ENCODE measurements around the gene NUP210. TPM values are rescaled to one million over a fixed set of nuclear protein-coding genes. Genes with fewer than 3 reads are reported as not detected.

NUP210 gene
- polyA plus RNA-seq, 1 of the 3 experiments (the other 2 are of a cell fraction) = 1.8 TPM

DNA sequence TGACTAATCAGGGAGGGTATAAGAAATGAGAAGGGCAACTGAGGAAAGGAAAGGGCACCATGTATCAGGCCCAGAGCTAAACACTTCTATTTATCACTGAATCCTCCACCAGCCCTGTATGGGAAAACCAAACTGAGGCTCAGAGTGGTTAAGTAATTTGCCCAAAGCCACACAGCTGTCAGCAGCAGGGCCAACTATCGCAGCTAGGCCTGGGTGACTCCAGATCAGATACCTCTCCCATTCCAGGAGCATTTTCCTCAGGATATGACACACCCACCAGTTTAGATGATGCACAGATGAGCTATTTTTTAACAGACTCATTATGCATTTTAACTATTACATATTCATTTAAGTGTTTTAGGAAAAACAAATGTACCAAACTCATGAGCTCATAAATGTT lies 14.5 kb downstream of the NUP210 start:
- Histone ChIP-seq H3F3A (replicated peaks; ENCODE audit: insufficient read depth) (no peaks in the 10 kb centered on the region), H3K9ac (no peak overlapping the region), H3K9me2 (no peaks in the 10 kb centered on the region), H3K4me1 (ENCODE audit: control insufficient read depth in 1 of 2, insufficient read depth in 2 of 2, low read depth in 1 of 2, low read length in 1 of 2) (no peaks in the 10 kb centered on the region; a peak in 1 of 4 replicates), H3K9me3 (no peaks in the 10 kb centered on the region), H2AFZ (ENCODE audit: low read depth) (no peak overlapping the region), H3K4me2 (no peak overlapping the region), H3K27ac (ENCODE audit: low read depth in 2 of 2, low read length in 1 of 2) (no peak overlapping the region), H3K4me3 (ENCODE audit: low read depth in 2 of 2, low read length in 1 of 2) (no peak overlapping the region), H3K79me2 (ENCODE audit: insufficient read depth) (no peaks in the 10 kb centered on the region), H4K20me1 (ENCODE audit: insufficient read depth) (no peaks in the 10 kb centered on the region), H3K27me3 (ENCODE audit: insufficient read depth) (no peaks in the 10 kb centered on the region), H3K36me3 (replicated peaks in 1 of 2; ENCODE audit: control insufficient read depth in 1 of 2, insufficient read depth in 2 of 2, low read length in 1 of 2) (no peaks in the 10 kb centered on the region)
- CTCF ChIA-PET = interaction anchor here (0.6 to 1.4 kb wide), 6 partner anchors 15 to 479 kb away, joined by 3 to 7 read pairs (median 3); no protein-coding TSS in a partner anchor
- POLR2A ChIA-PET = no interaction called here
- no peak for DNase-seq
- WGBS (ENCODE audit: low lambda C conversion rate) = 63% methylated on average over 1 of the region's 1 CpG
- no peak for TF ChIP-seq RCOR1 (IDR thresholded peaks at IDR 0.05; ENCODE audit: low read length)
- TF ChIP-seq, protein P1, sequence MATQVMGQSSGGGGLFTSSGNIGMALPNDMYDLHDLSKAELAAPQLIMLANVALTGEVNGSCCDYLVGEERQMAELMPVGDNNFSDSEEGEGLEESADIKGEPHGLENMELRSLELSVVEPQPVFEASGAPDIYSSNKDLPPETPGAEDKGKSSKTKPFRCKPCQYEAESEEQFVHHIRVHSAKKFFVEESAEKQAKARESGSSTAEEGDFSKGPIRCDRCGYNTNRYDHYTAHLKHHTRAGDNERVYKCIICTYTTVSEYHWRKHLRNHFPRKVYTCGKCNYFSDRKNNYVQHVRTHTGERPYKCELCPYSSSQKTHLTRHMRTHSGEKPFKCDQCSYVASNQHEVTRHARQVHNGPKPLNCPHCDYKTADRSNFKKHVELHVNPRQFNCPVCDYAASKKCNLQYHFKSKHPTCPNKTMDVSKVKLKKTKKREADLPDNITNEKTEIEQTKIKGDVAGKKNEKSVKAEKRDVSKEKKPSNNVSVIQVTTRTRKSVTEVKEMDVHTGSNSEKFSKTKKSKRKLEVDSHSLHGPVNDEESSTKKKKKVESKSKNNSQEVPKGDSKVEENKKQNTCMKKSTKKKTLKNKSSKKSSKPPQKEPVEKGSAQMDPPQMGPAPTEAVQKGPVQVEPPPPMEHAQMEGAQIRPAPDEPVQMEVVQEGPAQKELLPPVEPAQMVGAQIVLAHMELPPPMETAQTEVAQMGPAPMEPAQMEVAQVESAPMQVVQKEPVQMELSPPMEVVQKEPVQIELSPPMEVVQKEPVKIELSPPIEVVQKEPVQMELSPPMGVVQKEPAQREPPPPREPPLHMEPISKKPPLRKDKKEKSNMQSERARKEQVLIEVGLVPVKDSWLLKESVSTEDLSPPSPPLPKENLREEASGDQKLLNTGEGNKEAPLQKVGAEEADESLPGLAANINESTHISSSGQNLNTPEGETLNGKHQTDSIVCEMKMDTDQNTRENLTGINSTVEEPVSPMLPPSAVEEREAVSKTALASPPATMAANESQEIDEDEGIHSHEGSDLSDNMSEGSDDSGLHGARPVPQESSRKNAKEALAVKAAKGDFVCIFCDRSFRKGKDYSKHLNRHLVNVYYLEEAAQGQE (IDR thresholded peaks at IDR 0.05; ENCODE audit: low read depth, low read length) = no peak
- TF ChIP-seq FOSL2 (IDR thresholded peaks at IDR 0.05; ENCODE audit: borderline replicate concordance, low read depth) = no peak

DNA sequence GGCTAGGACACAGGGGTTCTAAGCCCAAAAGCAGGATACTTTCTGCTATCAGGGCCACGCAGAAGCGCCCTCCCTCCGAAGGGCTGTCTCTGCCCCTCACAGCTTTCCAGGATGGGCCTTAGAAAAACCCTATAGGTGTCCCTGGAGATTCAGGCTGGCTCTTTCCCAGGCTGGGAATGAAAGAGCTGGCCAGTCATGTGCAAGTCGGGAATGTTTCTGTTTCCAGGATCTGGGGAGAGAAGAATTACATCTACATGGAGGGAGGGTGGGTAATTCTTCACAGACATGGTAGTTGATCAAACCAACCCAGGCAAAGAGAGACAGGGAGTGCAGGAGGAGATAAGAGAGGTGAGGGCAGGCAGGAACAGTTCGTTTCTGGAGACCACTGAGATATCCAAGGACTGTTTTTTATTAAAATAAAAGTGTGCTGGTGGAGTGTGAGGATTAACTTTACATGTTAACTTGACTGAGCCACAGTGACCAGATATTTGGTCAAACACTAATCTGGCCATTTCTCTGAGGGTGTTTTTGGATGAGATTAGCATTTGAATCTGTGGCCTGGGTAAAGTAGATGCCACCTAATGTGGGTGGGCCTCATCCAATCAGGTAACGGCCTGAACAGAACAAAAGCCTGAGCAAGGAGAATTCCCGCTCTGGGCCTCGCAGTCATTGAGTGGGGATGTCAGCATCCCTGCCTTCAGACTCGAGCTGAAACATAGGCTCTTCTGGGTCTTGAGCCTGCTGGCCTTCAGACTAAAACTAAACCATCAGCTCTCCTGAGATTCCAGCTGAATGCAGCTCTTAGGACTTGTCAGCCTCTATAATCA lies 15.3 kb downstream of the NUP210 start:
- ChIA-PET CTCF (interaction anchor here (0.8 to 1.6 kb wide), 6 partner anchors 12 to 313 kb away, joined by 3 to 7 read pairs (median 3); no protein-coding TSS in a partner anchor), POLR2A (no interaction called here)
- TF ChIP-seq EZH2phosphoT487 (IDR thresholded peaks at IDR 0.05; ENCODE audit: borderline replicate concordance, low read depth) (no peak), SMC3 (IDR thresholded peaks at IDR 0.05; ENCODE audit: low read depth, low read length) (no peak), NFIC (IDR thresholded peaks at IDR 0.05; ENCODE audit: borderline replicate concordance) (no peak), RCOR1 (IDR thresholded peaks at IDR 0.05; ENCODE audit: low read length) (no peak), FOXJ3 (CRISPR knock-in tag; IDR thresholded peaks at IDR 0.05) (no peak), MAX (IDR thresholded peaks at IDR 0.05; ENCODE audit: low read depth) (no peak), MEF2A (IDR thresholded peaks at IDR 0.05; ENCODE audit: borderline replicate concordance, low read depth) (no peak), NRF1 (IDR thresholded peaks at IDR 0.05; ENCODE audit: low read depth, low read length) (no peak), GATA2 (CRISPR knock-in tag; IDR thresholded peaks at IDR 0.05) (no peak), SIN3A (IDR thresholded peaks at IDR 0.05; ENCODE audit: borderline replicate concordance, low read depth, low read length) (no peak), POLR2AphosphoS5 (IDR thresholded peaks at IDR 0.05; ENCODE audit: low read depth, low read length) (no peak)
- TF ChIP-seq, protein P2, sequence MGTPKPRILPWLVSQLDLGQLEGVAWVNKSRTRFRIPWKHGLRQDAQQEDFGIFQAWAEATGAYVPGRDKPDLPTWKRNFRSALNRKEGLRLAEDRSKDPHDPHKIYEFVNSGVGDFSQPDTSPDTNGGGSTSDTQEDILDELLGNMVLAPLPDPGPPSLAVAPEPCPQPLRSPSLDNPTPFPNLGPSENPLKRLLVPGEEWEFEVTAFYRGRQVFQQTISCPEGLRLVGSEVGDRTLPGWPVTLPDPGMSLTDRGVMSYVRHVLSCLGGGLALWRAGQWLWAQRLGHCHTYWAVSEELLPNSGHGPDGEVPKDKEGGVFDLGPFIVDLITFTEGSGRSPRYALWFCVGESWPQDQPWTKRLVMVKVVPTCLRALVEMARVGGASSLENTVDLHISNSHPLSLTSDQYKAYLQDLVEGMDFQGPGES (IDR thresholded peaks at IDR 0.05; ENCODE audit: low read depth, low read length) = no peak
- TF ChIP-seq, protein P1 (IDR thresholded peaks at IDR 0.05; ENCODE audit: low read depth, low read length) = no peak
- TF ChIP-seq, protein P3, sequence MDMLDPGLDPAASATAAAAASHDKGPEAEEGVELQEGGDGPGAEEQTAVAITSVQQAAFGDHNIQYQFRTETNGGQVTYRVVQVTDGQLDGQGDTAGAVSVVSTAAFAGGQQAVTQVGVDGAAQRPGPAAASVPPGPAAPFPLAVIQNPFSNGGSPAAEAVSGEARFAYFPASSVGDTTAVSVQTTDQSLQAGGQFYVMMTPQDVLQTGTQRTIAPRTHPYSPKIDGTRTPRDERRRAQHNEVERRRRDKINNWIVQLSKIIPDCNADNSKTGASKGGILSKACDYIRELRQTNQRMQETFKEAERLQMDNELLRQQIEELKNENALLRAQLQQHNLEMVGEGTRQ (IDR thresholded peaks at IDR 0.05; ENCODE audit: borderline replicate concordance, low read depth, low read length) = no peak

More for the DNA sequence above, 15.3 kb downstream of the NUP210 start:
- Histone ChIP-seq H3K4me1 (ENCODE audit: control insufficient read depth in 1 of 2, insufficient read depth in 2 of 2, low read depth in 1 of 2, low read length in 1 of 2) (peaks cover 0 to 5% of the 10 kb centered on the region in 2 experiments; a peak in 1 of 4 replicates), H3K4me3 (ENCODE audit: low read depth in 2 of 2, low read length in 1 of 2) (no peak overlapping the region), H3K27ac (ENCODE audit: low read depth in 2 of 2, low read length in 1 of 2) (no peak overlapping the region), H3K4me2 (no peak overlapping the region), H3K9ac (no peak overlapping the region), H2AFZ (ENCODE audit: low read depth) (no peak overlapping the region), H3K9me3 (no peaks in the 10 kb centered on the region), H3K9me2 (no peaks in the 10 kb centered on the region), H4K20me1 (ENCODE audit: insufficient read depth) (no peaks in the 10 kb centered on the region), H3K79me2 (ENCODE audit: insufficient read depth) (no peaks in the 10 kb centered on the region), H3F3A (replicated peaks; ENCODE audit: insufficient read depth) (no peaks in the 10 kb centered on the region), H3K36me3 (replicated peaks in 1 of 2; ENCODE audit: control insufficient read depth in 1 of 2, insufficient read depth in 2 of 2, low read length in 1 of 2) (no peaks in the 10 kb centered on the region), H3K27me3 (ENCODE audit: insufficient read depth) (no peaks in the 10 kb centered on the region)
- no peak for DNase-seq
- 54% methylated on average over 6 of the region's 9 CpGs for WGBS (ENCODE audit: low lambda C conversion rate)

All from SK-N-SH (cell line).